SK-N-SH (cell line): Measurements from ENCODE around the gene ARID1B. TPM values are rescaled to one million over a fixed set of nuclear protein-coding genes. Genes with fewer than 3 reads are reported as not detected.

ENCODE experiments used
- CTCF ChIA-PET: fragments of 300-600, 350-600 bp; formaldehyde crosslinking; extraction: SDS; loops from one replicate; lab custom pipeline; 2021; lab: Yijun Ruan, JAX
- POLR2A ChIA-PET: fragments of 350-600 bp; sonication (Branson Sonifier 250); formaldehyde crosslinking; extraction: SDS; loops from one replicate; lab custom pipeline; 2020; ENCODE audit warnings: antibody characterized with exemption, inconsistent platforms; lab: Yijun Ruan, JAX
- DNase-seq: peaks from one replicate; pipeline ENCODE4 v3.0.0; 2012
- H2AFZ ChIP-seq: fragments of 200-600 bp; sonication (generic); 2 replicates; pipeline ENCODE4 v1.8.1; 2016; ENCODE audit warnings: antibody characterized with exemption, mild to moderate bottlenecking, low read depth
- H3F3A ChIP-seq: fragments of 200-600 bp; sonication (generic); replicated peaks from 2 replicates; pipeline ENCODE3; 2016; ENCODE audit warnings: antibody characterized with exemption, mild to moderate bottlenecking; ENCODE audit not compliant: insufficient read depth
- H3K27ac ChIP-seq, 2 experiments: fragments of 200-500 bp in 1 of 2; fragments of 200-600 bp in 1 of 2; sonication (Bioruptor generic) in 1 of 2; sonication (generic), shearing (Covaris generic) in 1 of 2; 2 replicates each; pipeline versions ENCODE4 v1.5.1 to v1.6.1; 2014 to 2016; ENCODE audit warnings: low read depth in 2 of 2, inconsistent platforms in 1 of 2, low read length in 1 of 2, mild to moderate bottlenecking in 1 of 2, mixed read lengths in 1 of 2
- H3K27me3 ChIP-seq: fragments of 200-600 bp; sonication (generic), shearing (Covaris generic); 2 replicates; pipeline ENCODE4 v1.6.1; 2016; ENCODE audit warnings: mixed run types; ENCODE audit not compliant: insufficient read depth
- H3K36me3 ChIP-seq, 2 experiments: fragments of 200-500 bp in 1 of 2; fragments of 200-600 bp in 1 of 2; sonication (Bioruptor generic) in 1 of 2; sonication (generic) in 1 of 2; replicated peaks in 1 of 2; 2 replicates each; pipeline versions ENCODE3 to v1.5.1; 2014 to 2016; ENCODE audit warnings: low read length in 1 of 2, mild to moderate bottlenecking in 1 of 2; ENCODE audit not compliant: insufficient read depth in 2 of 2, control insufficient read depth in 1 of 2
- H3K4me1 ChIP-seq, 2 experiments: fragments of 200-500 bp in 1 of 2; fragments of 200-600 bp in 1 of 2; sonication (Bioruptor generic) in 1 of 2; sonication (generic), shearing (Covaris generic) in 1 of 2; 2 replicates each; pipeline versions ENCODE4 v1.5.1 to v1.6.1; 2014 to 2016; ENCODE audit warnings: low read depth in 1 of 2, low read length in 1 of 2, mixed run types in 1 of 2; ENCODE audit not compliant: insufficient read depth in 2 of 2, control insufficient read depth in 1 of 2
- H3K4me2 ChIP-seq: fragments of 200-600 bp; sonication (generic), shearing (Covaris generic); 2 replicates; pipeline ENCODE4 v1.6.1; 2017; ENCODE audit warnings: mixed run types
- H3K4me3 ChIP-seq, 2 experiments: fragments of 200-500 bp in 1 of 2; fragments of 200-600 bp in 1 of 2; sonication (Bioruptor generic) in 1 of 2; sonication (generic), shearing (Covaris generic) in 1 of 2; 2 replicates each; pipeline versions ENCODE4 v1.5.1 to v1.8.1; 2014 to 2016; ENCODE audit warnings: low read depth in 2 of 2, inconsistent platforms in 1 of 2, low read length in 1 of 2, mild to moderate bottlenecking in 1 of 2, mixed read lengths in 1 of 2, moderate library complexity in 1 of 2
- H3K79me2 ChIP-seq: fragments of 200-600 bp; sonication (generic); 2 replicates; pipeline ENCODE4 v1.8.1; 2017; ENCODE audit warnings: mild to moderate bottlenecking; ENCODE audit not compliant: insufficient read depth
- H3K9ac ChIP-seq: fragments of 200-600 bp; sonication (generic); 2 replicates; pipeline ENCODE4 v1.6.1; 2017; ENCODE audit warnings: mixed run types
- H3K9me2 ChIP-seq: fragments of 200-600 bp; sonication (generic); 2 replicates; pipeline ENCODE4 v1.6.1; 2017; ENCODE audit warnings: mixed run types
- H3K9me3 ChIP-seq: fragments of 200-600 bp; sonication (generic); 2 replicates; pipeline ENCODE4 v1.6.1; 2017; ENCODE audit warnings: mixed run types, mild to moderate bottlenecking, moderate library complexity
- H4K20me1 ChIP-seq: fragments of 200-600 bp; sonication (generic); 2 replicates; pipeline ENCODE4 v1.6.1; 2017; ENCODE audit warnings: mild to moderate bottlenecking, mixed run types; ENCODE audit not compliant: insufficient read depth
- ELF1 ChIP-seq: IDR thresholded peaks from 2 replicates; pipeline ENCODE4 v1.4.0; 2012
- EP300 ChIP-seq, 2 experiments: IDR thresholded peaks; 2 replicates each; pipeline versions ENCODE4 v1.4.0 to v1.6.1; 2012; ENCODE audit warnings: borderline replicate concordance in 1 of 2, low read depth in 1 of 2, low read length in 1 of 2
- FOSL2 ChIP-seq: IDR thresholded peaks from 2 replicates; pipeline ENCODE4 v1.4.0; 2012; ENCODE audit warnings: low read depth, mild to moderate bottlenecking, moderate library complexity, borderline replicate concordance
- GABPA ChIP-seq: IDR thresholded peaks from 2 replicates; pipeline ENCODE4 v1.4.0; 2012; ENCODE audit warnings: low read depth, mild to moderate bottlenecking
- IRF3 ChIP-seq: fragments of 150-350 bp; IDR thresholded peaks from 2 replicates; pipeline ENCODE4 v1.6.1; 2016; ENCODE audit warnings: mild to moderate bottlenecking, low read depth, low read length
- MAX ChIP-seq: IDR thresholded peaks from 2 replicates; pipeline ENCODE4 v1.4.0; 2012; ENCODE audit warnings: low read depth
- MXI1 ChIP-seq: IDR thresholded peaks from 2 replicates; pipeline ENCODE4 v1.6.1; 2012; ENCODE audit warnings: mild to moderate bottlenecking, low read depth, low read length, improper control_type of control experiment
- NFIC ChIP-seq: IDR thresholded peaks from 2 replicates; pipeline ENCODE4 v1.4.0; 2012; ENCODE audit warnings: borderline replicate concordance
- NRF1 ChIP-seq: IDR thresholded peaks from 2 replicates; pipeline ENCODE4 v1.6.1; 2012; ENCODE audit warnings: low read depth, mild to moderate bottlenecking, low read length
- POLR2AphosphoS5 ChIP-seq: IDR thresholded peaks from 2 replicates; pipeline ENCODE4 v1.6.1; 2012; ENCODE audit warnings: low read depth, low read length
- REST ChIP-seq: IDR thresholded peaks from 2 replicates; pipeline ENCODE4 v1.6.1; 2012; ENCODE audit warnings: mild to moderate bottlenecking, low read depth, low read length, moderate library complexity
- SMC3 ChIP-seq: IDR thresholded peaks from 2 replicates; pipeline ENCODE4 v1.6.1; 2012; ENCODE audit warnings: low read depth, low read length, improper control_type of control experiment
- WGBS: methylation state at CpG from one replicate; pipeline ENCODE4 v1.1.6; 2017; ENCODE audit warnings: low lambda C conversion rate; 5-methylcytosine and 5-hydroxymethylcytosine counted together
- polyA plus RNA-seq, 3 experiments: library from polyadenylated mRNA; depleted of rRNA; stranded (reverse); fragments of >200 nt; gene quantifications; 2 replicates each; pipeline ENCODE4 v1.2.3, GENCODE V29; 2012

Gene ARID1B
- polyA plus RNA-seq, 1 of the 3 experiments (the other 2 are of a cell fraction), result 13.6 TPM

GRCh38 chr6:157213907-157214565 lies 436.9 kb downstream of the ARID1B start (continued):
- TF ChIP-seq REST (no peak), IRF3 (no peak), FOSL2 (no peak), EP300 (IDR thresholded peaks at IDR 0.05; ENCODE audit: borderline replicate concordance in 1 of 2, low read depth in 1 of 2, low read length in 1 of 2) (no peak), SMC3 (no peak), ELF1 (no peak), NRF1 (no peak), POLR2AphosphoS5 (no peak), NFIC (no peak)
- TF ChIP-seq, all 33 proteins: peak for 0

- Histone ChIP-seq H3K27ac (no peak overlapping the region), H3K9me2 (no peaks in the 10 kb centered on the region), H2AFZ (no peak overlapping the region), H3K4me1 (peaks cover 0 to 3% of the 10 kb centered on the region in 2 experiments; a peak in 1 of 4 replicates), H4K20me1 (no peaks in the 10 kb centered on the region), H3K27me3 (no peaks in the 10 kb centered on the region), H3K9me3 (no peaks in the 10 kb centered on the region), H3K36me3 (no peaks in the 10 kb centered on the region), H3K4me2 (no peak overlapping the region), H3K79me2 (no peaks in the 10 kb centered on the region), H3K4me3 (no peak overlapping the region), H3K9ac (no peak overlapping the region), H3F3A (peaks cover 7% of the 10 kb centered on the region)
- POLR2A ChIA-PET, result no interaction called here
- 80% methylated on average over 2 of the region's 2 CpGs for WGBS
- no peak for TF ChIP-seq MAX
- TF ChIP-seq MXI1, result no peak
- TF ChIP-seq FOSL2, result no peak
- TF ChIP-seq ELF1, result no peak
- TF ChIP-seq GABPA, result no peak
- no peak for TF ChIP-seq REST
- CTCF ChIA-PET, result no interaction called here
- no peak for DNase-seq
Measured at GRCh38 chr6:157215717-157216116, 438.5 kb downstream of the ARID1B start.
